Panc1 (cell line): ENCODE results near the gene MGAT1.

Experiments
- CTCF ChIP-seq: fragments of 450-650 bp; IDR thresholded peaks from 2 replicates; pipeline ENCODE4 v1.5.1; 2017; ENCODE audit warnings: mild to moderate bottlenecking
- POLR2AphosphoS5 ChIP-seq: IDR thresholded peaks from 2 replicates; pipeline ENCODE4 v1.6.1; 2012; ENCODE audit warnings: mild to moderate bottlenecking, low read depth, low read length, moderate library complexity
- TCF7L2 ChIP-seq: IDR thresholded peaks from 2 replicates; pipeline ENCODE4 v1.6.1; 2011; ENCODE audit warnings: mild to moderate bottlenecking, low read depth, low read length, inconsistent platforms

- TF ChIP-seq CTCF (no peak), TCF7L2 (no peak), POLR2AphosphoS5 (no peak)
Observed at GRCh38 chr5:180775624-180776023, 27.0 kb downstream of the MGAT1 start.
